ENCODE data around the gene SGCA.

DNA sequence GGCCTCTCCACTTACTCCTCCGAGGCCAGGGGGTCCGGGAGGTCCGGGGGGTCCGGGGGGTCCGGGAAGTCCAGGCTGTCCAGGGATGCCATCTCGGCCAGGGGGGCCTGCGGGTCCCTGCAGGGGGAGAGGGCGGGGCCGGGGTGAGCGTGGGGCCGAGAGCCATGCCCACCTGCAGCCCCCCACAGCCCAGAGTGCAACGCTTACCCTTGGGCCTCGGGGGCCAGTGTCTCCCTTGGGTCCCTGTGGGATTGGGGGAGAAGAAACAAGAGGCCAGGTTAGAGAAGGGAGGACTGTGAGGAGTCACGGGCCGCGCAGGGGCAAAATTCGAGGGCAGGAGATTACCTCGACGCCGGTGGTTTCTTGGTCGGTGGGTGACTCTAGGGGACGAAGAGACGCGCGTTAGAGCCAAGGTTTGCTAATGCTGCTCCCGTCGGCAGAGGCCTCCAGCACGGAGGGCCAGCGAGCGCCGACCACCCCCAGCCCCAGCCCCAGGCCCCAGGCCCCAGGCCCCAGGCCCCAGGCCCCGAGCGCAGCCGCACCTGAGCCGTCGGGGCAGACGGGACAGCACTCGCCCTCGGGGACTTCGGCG is 33.5 kb downstream of the SGCA start:
- TF ChIP-seq, protein P1, sequence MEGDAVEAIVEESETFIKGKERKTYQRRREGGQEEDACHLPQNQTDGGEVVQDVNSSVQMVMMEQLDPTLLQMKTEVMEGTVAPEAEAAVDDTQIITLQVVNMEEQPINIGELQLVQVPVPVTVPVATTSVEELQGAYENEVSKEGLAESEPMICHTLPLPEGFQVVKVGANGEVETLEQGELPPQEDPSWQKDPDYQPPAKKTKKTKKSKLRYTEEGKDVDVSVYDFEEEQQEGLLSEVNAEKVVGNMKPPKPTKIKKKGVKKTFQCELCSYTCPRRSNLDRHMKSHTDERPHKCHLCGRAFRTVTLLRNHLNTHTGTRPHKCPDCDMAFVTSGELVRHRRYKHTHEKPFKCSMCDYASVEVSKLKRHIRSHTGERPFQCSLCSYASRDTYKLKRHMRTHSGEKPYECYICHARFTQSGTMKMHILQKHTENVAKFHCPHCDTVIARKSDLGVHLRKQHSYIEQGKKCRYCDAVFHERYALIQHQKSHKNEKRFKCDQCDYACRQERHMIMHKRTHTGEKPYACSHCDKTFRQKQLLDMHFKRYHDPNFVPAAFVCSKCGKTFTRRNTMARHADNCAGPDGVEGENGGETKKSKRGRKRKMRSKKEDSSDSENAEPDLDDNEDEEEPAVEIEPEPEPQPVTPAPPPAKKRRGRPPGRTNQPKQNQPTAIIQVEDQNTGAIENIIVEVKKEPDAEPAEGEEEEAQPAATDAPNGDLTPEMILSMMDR (conservative IDR thresholded peaks at IDR 0.05; ENCODE audit: low read depth in 2 of 2), result no peak
- no peak for TF ChIP-seq EZH2phosphoT487 (IDR thresholded peaks at IDR 0.05; ENCODE audit: unreplicated experiment)
- TF ChIP-seq, protein P2, sequence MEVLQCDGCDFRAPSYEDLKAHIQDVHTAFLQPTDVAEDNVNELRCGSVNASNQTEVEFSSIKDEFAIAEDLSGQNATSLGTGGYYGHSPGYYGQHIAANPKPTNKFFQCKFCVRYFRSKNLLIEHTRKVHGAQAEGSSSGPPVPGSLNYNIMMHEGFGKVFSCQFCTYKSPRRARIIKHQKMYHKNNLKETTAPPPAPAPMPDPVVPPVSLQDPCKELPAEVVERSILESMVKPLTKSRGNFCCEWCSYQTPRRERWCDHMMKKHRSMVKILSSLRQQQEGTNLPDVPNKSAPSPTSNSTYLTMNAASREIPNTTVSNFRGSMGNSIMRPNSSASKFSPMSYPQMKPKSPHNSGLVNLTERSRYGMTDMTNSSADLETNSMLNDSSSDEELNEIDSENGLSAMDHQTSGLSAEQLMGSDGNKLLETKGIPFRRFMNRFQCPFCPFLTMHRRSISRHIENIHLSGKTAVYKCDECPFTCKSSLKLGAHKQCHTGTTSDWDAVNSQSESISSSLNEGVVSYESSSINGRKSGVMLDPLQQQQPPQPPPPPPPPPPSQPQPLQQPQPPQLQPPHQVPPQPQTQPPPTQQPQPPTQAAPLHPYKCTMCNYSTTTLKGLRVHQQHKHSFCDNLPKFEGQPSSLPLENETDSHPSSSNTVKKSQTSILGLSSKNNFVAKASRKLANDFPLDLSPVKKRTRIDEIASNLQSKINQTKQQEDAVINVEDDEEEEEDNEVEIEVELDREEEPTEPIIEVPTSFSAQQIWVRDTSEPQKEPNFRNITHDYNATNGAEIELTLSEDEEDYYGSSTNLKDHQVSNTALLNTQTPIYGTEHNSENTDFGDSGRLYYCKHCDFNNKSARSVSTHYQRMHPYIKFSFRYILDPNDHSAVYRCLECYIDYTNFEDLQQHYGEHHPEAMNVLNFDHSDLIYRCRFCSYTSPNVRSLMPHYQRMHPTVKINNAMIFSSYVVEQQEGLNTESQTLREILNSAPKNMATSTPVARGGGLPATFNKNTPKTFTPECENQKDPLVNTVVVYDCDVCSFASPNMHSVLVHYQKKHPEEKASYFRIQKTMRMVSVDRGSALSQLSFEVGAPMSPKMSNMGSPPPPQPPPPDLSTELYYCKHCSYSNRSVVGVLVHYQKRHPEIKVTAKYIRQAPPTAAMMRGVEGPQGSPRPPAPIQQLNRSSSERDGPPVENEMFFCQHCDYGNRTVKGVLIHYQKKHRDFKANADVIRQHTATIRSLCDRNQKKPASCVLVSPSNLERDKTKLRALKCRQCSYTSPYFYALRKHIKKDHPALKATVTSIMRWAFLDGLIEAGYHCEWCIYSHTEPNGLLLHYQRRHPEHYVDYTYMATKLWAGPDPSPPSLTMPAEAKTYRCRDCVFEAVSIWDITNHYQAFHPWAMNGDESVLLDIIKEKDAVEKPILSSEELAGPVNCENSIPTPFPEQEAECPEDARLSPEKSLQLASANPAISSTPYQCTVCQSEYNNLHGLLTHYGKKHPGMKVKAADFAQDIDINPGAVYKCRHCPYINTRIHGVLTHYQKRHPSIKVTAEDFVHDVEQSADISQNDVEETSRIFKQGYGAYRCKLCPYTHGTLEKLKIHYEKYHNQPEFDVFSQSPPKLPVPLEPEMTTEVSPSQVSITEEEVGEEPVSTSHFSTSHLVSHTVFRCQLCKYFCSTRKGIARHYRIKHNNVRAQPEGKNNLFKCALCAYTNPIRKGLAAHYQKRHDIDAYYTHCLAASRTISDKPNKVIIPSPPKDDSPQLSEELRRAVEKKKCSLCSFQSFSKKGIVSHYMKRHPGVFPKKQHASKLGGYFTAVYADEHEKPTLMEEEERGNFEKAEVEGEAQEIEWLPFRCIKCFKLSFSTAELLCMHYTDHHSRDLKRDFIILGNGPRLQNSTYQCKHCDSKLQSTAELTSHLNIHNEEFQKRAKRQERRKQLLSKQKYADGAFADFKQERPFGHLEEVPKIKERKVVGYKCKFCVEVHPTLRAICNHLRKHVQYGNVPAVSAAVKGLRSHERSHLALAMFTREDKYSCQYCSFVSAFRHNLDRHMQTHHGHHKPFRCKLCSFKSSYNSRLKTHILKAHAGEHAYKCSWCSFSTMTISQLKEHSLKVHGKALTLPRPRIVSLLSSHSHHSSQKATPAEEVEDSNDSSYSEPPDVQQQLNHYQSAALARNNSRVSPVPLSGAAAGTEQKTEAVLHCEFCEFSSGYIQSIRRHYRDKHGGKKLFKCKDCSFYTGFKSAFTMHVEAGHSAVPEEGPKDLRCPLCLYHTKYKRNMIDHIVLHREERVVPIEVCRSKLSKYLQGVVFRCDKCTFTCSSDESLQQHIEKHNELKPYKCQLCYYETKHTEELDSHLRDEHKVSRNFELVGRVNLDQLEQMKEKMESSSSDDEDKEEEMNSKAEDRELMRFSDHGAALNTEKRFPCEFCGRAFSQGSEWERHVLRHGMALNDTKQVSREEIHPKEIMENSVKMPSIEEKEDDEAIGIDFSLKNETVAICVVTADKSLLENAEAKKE (CRISPR knock-in tag; IDR thresholded peaks at IDR 0.05), result no peak
- no peak for TF ChIP-seq POLR2AphosphoS5 (IDR thresholded peaks at IDR 0.05; ENCODE audit: low read depth)
- TF ChIP-seq EZH2 (IDR thresholded peaks at IDR 0.05; ENCODE audit: low read depth, unreplicated experiment), result no peak
- TF ChIP-seq REST (IDR thresholded peaks at IDR 0.05; ENCODE audit: unreplicated experiment), result no peak
- no peak for TF ChIP-seq ZNF114 (CRISPR knock-in tag; IDR thresholded peaks at IDR 0.05)
- no peak for TF ChIP-seq STAT1 (IDR thresholded peaks at IDR 0.05; ENCODE audit: unreplicated experiment)
- no peak for TF ChIP-seq ZNF331 (CRISPR knock-in tag; IDR thresholded peaks at IDR 0.05; ENCODE audit: low read depth)
- TF ChIP-seq CREB1 (CRISPR knock-in tag; IDR thresholded peaks at IDR 0.05; ENCODE audit: low read depth), result no peak
- TF ChIP-seq NANOG (IDR thresholded peaks at IDR 0.05; ENCODE audit: borderline replicate concordance), result no peak
- no peak for TF ChIP-seq ETS1 (IDR thresholded peaks at IDR 0.05)
- no peak for TF ChIP-seq JUNB (IDR thresholded peaks at IDR 0.05; ENCODE audit: unreplicated experiment)

All from GM23338 (cell line).